CD4-positive, alpha-beta T cell treated with Interleukin-10 for 1 hour (primary cell): ENCODE measurements around the gene F2.
"Not testable (repeated sequence)": the region's sequence is repeated elsewhere in the genome, so short reads cannot be mapped to it uniquely, and the experiment has no call there.

ENCODE experiments used
- DNase-seq: peaks from one replicate; pipeline ENCODE4 v3.0.0-alpha.2; 2020

Gene F2

GRCh38 chr11:46719048-46719542 lies at the start of gene F2:
Gene F2 (plus strand): TSS chr11:46719213. CDS start chr11:46719236, 23 bp downstream.
- DNase-seq: no peak

- DNase-seq: peak; percentile 23
Measured at GRCh38 chr11:46669711-46670139, 49.3 kb upstream of the F2 start.

- DNase-seq: not testable (repeated sequence)
Measured at GRCh38 chr11:46670521-46670920, 48.5 kb upstream of the F2 start.

GRCh38 chr11:46671958-46672315 lies 47.1 kb upstream of the F2 start:
- no peak for DNase-seq

DNA sequence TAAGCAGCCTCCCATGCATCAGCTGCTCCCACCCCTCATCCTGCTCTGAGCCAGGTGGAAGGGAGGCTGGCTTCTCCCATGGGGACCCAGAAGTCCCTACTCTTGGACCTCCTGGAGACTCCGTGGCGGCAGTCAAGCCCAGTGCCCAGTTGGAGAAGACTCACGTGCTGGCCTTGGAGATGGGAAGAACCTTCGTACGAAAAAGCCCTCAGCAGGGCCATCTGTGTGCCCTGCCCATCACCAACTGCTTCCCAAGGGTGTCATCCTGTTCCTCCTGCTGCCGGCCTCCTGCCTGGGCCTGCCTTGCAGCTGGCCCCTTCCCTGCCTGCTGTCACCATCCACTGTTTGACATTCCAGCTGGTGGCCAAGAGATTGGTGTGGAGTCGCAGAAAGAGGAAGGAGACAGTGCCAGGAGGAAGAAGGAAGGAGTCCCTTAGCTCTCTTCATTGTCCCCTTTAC lies 46.6 kb upstream of the F2 start:
- no peak for DNase-seq

DNA sequence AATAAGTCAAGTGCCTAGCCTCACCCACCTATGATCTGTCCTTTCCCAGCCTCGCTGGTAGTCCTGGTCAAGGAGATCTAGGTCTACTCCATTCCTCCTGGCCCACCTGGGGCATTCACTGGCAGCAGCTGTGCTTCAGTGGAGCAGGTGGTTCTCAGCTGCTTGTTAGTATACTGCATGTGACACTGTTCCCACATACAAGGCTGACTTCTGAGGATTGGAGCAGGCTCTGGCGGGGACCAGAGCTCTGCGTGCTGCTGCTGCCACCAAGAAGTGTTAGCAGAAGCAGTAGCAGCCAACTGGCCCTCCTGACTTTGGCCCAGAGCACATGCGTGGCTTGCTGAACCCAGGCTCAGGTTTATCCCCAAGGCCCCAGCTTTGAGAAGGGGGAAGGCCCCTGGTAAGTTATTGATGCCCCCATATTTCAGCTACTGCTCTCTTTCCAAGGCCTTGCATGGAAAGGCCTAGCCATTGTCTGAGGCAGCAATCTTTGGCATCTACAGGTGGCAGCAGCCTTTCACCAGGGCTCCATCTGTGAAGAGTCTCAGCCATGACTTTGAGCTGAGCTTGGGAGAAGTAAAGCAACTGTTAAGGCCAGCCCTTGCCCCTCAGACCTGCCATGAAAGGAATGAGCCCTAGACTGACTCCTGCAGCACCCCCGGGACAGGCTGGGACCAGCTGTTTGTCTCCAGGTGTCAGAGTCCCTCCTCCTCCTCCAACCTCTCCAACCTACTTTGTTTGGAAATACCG lies 45.1 kb upstream of the F2 start:
- DNase-seq: no peak

- peak; percentile 19 for DNase-seq
Measured at GRCh38 chr11:46674463-46675287, 44.3 kb upstream of the F2 start.

DNA sequence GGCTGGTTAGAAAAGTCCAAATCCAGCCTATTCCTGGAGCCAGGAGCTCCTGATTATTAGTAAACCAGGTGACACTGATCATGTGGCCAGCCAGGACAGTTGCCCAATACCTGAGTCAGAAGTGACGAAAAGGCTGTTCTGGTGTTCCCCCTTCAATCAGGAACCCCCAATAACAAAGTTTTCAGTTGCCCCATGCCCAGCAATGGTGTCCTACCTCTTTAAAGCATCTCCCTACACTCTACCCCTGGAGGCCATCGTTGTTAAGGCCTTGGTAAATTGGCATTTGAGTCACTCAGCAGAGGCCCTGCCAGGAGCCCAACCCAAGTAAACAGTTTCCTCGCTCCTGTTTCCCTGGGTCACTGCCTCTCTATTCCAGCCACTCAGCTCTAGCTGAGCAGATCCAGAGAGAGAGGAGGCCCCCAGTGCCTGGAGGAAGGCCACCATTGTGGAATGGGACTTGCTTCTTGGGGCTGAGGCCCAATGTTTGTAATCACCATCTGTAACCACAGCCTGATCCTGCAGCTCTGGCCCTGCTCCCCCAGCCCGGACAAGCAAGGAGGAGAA lies 43.6 kb upstream of the F2 start:
- peak; percentile 7 for DNase-seq

DNA sequence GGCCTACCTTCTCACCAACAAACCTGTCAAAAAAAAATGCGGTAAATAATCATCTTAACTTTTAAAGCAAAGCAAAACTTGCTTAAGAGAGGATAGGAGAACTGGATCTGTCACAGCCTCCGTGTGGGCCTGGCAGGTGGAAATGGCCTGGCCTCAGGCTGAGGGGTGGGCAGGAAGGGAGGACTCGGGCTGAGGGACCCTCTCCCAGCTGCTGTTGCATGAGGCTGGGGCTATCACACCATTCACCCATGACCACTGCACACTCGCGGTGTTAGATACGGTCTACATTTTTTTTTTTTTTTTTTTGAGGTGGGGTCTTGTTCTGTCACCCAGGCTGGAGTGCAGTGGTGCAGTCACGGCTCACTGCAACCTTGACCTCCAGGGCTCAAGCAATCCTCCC lies 43.1 kb upstream of the F2 start:
- no peak for DNase-seq

- no peak for DNase-seq
Measured at GRCh38 chr11:46676436-46677158, 42.4 kb upstream of the F2 start.

DNA sequence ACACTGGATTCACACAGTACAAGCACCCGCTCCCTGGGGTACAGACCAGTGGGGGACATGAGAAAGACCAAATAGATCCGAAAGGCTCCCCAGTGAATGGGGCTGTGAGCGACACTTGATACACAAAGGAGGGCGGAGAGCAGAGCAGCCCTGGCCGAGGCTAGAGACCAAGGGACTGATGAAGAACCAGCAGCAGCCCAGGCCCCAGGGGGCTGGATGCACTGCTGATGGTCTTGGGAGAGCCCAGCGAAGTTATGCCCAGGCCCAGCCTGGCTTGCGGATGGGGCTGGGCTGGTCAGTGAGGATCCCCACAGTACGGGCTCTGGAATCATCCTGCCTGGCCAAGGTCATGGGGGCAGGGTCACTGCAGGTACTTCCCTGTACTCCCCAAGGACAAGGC lies 41.8 kb upstream of the F2 start:
- no peak for DNase-seq

DNA sequence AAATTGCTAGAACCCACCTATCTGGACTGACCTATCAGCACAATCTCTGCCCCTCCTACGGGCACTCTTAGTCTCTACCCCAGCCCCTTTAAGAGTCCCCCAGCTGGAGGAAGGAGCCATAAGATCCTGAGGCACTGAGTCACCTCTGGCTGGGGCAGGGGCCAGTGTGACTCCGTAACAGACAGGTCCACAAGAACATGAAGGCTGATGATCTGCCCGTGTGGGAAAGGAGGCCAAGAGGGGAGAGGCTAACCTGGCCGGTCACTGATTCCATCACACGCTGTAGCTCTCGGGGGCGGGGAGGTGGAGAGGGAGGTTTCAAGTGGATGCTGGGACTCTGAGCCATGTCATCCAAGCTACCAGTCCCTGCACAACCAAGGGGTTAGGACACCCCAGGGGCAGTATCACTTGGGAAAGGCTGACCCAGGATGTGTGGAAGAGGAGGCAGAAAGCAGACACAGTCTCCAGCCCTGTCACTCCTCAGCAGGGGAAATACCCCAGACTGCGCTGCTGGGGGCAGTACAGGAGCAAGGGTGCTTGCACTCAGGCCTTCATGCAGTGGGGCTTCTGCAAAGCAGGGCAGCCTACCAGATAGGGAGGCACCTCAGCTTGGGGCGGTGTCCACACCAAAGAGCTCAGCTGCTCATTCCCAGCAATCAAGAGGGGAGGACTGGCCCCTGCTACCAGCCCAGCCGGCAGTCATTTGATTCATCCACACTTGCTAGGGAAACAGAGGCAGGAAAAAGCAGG lies 40.8 kb upstream of the F2 start:
- no peak for DNase-seq

DNA sequence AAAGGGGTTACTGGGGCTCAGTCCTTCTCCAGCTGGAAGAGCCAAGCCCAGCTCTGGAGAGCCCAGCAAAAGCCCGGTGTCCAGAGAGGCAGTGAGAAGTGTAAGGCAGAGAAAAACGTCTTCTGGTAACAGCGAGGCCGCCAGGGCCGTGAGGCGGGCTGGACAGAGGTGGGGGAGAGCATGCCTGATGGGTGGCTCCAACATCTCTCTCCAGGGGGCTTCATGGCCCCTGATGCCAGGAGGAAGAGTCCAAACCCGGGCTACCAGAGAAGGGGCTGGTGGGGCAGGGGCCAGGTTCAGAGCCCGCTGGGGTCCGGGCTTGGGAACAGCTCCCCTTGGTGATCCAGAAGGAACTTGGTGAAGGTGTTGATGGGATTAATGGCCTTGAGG lies 40.3 kb upstream of the F2 start:
- DNase-seq: no peak

DNA sequence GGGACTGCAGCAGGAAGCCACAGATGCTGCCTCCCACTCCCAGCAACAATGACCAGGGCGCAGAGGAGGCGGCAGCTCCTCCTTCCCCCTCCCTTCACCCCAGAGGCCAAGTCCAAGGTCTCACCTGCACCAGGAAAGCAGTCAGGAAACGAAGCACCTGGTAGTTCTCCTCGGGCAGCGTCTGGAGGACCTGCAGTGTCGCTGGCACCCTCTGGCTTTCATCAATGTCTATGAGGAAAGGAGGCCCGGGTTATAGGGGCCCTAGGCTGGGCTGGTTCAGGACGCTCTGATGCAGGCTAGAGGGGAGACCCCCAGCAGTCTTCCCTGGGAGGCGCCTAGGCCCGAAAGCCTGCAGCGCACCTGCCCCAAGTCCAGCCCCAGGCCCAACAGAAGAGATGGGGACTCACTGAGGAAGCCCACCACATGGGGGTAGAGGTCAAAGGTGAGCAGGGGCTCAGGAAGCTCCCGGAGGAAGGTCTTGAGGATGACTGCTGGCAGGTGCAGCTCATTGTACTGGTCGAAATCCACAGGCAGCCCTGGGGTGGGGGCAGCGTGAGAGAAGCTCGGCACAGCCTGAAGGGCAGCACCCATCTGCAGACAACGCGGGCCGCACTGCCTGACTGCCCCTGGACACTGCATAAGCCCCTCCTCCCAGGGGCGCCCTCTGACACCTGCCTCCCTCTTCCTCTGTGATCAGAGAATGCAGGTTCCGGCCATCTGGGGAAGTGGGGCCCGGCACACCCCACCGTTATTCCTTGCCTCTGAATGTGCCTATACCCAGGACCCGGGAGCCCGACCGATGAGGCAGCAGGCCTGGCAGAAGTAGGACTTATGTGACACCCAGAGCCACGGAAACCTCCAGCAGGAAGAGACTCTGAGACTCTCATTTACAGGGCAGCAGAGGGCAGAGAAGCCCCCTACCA lies 39.5 kb upstream of the F2 start:
- DNase-seq: no peak

DNA sequence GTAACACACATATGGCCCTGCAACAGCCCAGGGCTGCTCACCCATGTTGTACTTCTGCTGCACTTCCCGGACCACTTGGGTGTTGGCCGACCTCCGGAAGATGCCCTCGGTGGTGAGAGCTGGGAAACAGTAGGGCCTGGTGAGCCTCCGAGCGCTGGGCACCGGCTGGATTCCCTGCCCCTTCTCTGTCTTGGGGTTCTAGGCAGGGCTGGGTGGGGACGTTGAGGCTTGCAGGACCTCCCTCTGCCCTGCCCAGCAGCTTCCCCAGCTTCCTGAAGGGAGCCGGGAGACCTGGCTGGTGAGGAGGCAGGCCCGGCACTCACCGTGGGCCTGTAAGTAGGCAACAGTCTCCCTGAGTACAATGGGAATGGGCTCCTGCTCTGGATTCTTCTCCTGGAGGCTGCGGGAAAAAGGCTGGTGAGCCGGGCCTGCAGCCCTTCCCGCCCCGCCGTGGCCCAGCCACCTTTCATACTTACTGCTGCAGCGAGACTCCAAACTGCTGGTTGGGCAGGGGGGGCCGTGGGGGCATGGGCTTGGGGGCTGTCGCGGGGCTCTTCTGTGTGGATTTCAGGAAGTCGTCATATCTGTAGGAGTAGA lies 38.8 kb upstream of the F2 start:
- no peak for DNase-seq

GRCh38 chr11:46680815-46681214 lies 38.2 kb upstream of the F2 start:
- DNase-seq: no peak

DNA sequence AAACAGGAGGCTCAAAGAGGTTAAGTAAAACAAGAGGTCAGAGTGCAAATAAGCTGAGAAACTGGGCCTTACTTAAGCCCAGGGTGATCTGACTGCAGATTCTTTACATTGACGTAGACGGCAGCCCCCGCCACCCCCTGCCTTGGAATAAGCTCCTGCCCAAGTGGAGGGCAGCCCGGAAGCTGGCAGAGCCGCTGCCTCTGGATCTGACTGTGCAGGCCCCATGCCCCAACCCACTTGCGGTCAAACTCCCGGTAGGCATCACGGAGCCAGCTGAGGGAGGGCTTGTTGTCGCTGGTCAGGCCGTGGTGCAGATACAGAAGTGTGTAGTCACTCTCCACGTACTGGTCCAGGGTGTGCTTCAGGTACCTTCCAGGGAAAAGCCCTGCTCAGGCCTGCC lies 37.2 kb upstream of the F2 start:
- DNase-seq: no peak

DNA sequence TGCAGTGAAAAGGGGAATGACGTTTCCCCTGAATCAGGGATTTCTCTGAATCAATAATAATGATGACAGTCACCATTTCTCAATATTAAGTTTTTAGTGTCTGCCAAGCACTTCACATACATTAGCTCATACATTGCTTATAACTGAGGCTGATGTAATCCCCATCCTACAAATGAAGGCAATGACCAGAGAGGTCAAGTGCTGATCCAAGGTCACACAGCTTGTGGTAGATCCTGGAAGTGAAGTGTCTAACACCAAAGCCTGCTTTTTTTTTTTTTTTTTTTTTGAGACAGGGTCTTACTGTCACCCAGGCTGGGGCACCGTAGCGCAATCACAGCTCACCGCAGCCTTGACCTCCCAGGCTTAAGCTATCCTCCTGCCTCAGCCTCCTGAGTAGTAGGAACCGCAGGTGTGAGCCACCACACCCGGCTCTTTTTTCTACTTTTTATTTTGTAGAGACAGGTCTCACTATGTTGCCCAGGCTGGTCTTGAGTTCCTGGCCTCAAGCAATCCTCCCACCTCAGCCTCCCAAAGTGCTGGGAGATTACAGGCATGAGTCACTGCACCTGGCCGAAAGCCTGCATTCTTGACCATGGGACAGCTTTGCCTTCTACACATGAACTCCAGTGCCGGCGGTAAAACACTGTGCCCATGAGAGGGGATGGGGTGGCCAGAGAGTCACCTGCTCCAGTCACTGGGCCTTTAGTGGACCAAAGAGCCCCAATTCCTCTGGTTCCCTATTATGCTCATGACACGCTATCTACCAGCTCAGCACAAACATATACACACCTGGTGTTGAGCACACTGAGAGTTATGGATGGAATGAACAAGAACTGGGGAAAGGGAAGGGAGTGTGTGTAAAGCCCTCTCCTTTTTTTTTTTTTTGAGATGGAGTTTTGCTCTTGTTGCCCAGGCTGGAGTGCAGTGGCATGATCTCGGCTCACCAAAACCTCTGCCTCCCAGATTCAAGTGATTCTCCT lies 36.0 kb upstream of the F2 start:
- no peak for DNase-seq

GRCh38 chr11:46684367-46684766 lies 34.6 kb upstream of the F2 start:
- no peak for DNase-seq
